K562 (cell line): ENCODE data around the gene INS. TPM values are rescaled to one million over a fixed set of nuclear protein-coding genes. Genes with fewer than 3 reads are reported as not detected.

Experiments
- ATAC-seq: fragments of 200-7000 bp; cut with Tn5 transposase; 3 replicates; pipeline ENCODE4 v1.9.1; 2020; ENCODE audit warnings: moderate library complexity
- BruUV-seq: library from RNA; stranded (reverse); fragments of 400-500 nt; replicated peaks from 2 replicates; lab custom pipeline; 2021; lab: Mats Ljungman, UMichigan
- CTCF ChIA-PET: fragments of 300-600 bp; formaldehyde crosslinking; extraction: SDS; loops from one replicate; lab custom pipeline; 2021; ENCODE audit warnings: low intra/inter-chr PET ratio; lab: Yijun Ruan, JAX
- POLR2A ChIA-PET: fragments of 300-600, 350-650 bp; sonication (Branson Sonifier 250); formaldehyde crosslinking; extraction: SDS; loops from one replicate; lab custom pipeline; 2021; ENCODE audit warnings: antibody characterized with exemption, inconsistent platforms; lab: Yijun Ruan, JAX
- DNase-seq, 4 experiments: peaks; one replicate each; pipeline versions ENCODE4 v3.0.0 to v3.0.0-alpha.2; 2011 to 2018; ENCODE audit warnings: low spot score in 3 of 4, mixed read lengths in 3 of 4; ENCODE audit errors: extremely low read depth in 1 of 4
- FAIRE-seq: peaks from 2 replicates; lab custom pipeline; 2011; peaks lifted over from hg19 to GRCh38; lab: Jason Lieb, UNC
- H2AFZ ChIP-seq: 2 replicates; pipeline ENCODE4 v1.6.0; 2011; ENCODE audit warnings: low read depth, low read length, control low read depth, inconsistent platforms
- H3K27ac ChIP-seq: fragments of 200-600 bp; 3 replicates; pipeline ENCODE4 v1.8.0; 2011; ENCODE audit warnings: low read depth, mild to moderate bottlenecking, control low read depth, inconsistent platforms, low read length, moderate library complexity, mixed read lengths; ENCODE audit errors: extremely low read depth
- H3K27me3 ChIP-seq, 2 experiments: fragments of 300-600 bp in 1 of 2; 2 replicates in 1 of 2; 3 replicates in 1 of 2; pipeline versions ENCODE4 v1.6.0 to v1.8.0; 2011; ENCODE audit warnings: inconsistent platforms in 2 of 2, low read length in 2 of 2, mild to moderate bottlenecking in 1 of 2, mixed read lengths in 1 of 2, moderate library complexity in 1 of 2; ENCODE audit not compliant: control insufficient read depth in 2 of 2, insufficient read depth in 2 of 2
- H3K36me3 ChIP-seq: fragments of 300-600 bp; 3 replicates; pipeline ENCODE4 v1.8.0; 2011; ENCODE audit warnings: mild to moderate bottlenecking, low read length, inconsistent platforms; ENCODE audit not compliant: control insufficient read depth, insufficient read depth
- H3K4me1 ChIP-seq, 2 experiments: fragments of 200-600 bp in 1 of 2; replicated peaks in 1 of 2; 2 replicates in 1 of 2; 3 replicates in 1 of 2; pipeline versions ENCODE4 v1.5.1 to v1.8.0; 2011; ENCODE audit warnings: inconsistent platforms in 2 of 2, low read length in 2 of 2, mild to moderate bottlenecking in 1 of 2, mixed read lengths in 1 of 2, moderate library complexity in 1 of 2; ENCODE audit not compliant: control insufficient read depth in 2 of 2, insufficient read depth in 2 of 2
- H3K4me2 ChIP-seq: 2 replicates; pipeline ENCODE4 v1.6.1; 2011; ENCODE audit warnings: low read length, control low read depth, inconsistent platforms, mixed read lengths; ENCODE audit not compliant: insufficient read depth
- H3K4me3 ChIP-seq: fragments of 200-600 bp; sonication (generic), shearing (Covaris generic); 2 replicates; pipeline ENCODE4 v1.5.1; 2016; ENCODE audit warnings: control low read depth, inconsistent platforms
- H3K79me2 ChIP-seq: fragments of 200-600 bp; 3 replicates; pipeline ENCODE4 v1.8.0; 2011; ENCODE audit warnings: low read length, inconsistent platforms; ENCODE audit not compliant: control insufficient read depth, insufficient read depth
- H3K9ac ChIP-seq, 2 experiments: 2 replicates each; pipeline versions ENCODE4 v1.6.0 to v1.6.1; 2011; ENCODE audit warnings: low read depth in 2 of 2, low read length in 2 of 2, control low read depth in 1 of 2, inconsistent platforms in 1 of 2, mild to moderate bottlenecking in 1 of 2, mixed read lengths in 1 of 2; ENCODE audit not compliant: insufficient read depth in 1 of 2
- H3K9me1 ChIP-seq: one replicate; pipeline ENCODE4 v1.6.0; 2011; ENCODE audit warnings: inconsistent platforms, mild to moderate bottlenecking, low read length, moderate library complexity; ENCODE audit not compliant: control insufficient read depth, insufficient read depth
- H3K9me3 ChIP-seq: replicated peaks from 2 replicates; pipeline ENCODE4 v1.5.1; 2011; ENCODE audit warnings: low read depth, low read length, inconsistent platforms; ENCODE audit not compliant: control insufficient read depth, insufficient read depth
- H4K20me1 ChIP-seq: replicated peaks from 2 replicates; pipeline ENCODE4 v1.6.1; 2011; ENCODE audit warnings: low read length, inconsistent platforms, mixed read lengths; ENCODE audit not compliant: control insufficient read depth, insufficient read depth
- BCOR ChIP-seq: fragments of 450-650 bp; IDR thresholded peaks from 2 replicates; pipeline ENCODE4 v1.6.1; 2016
- CREBBP ChIP-seq: IDR thresholded peaks from one replicate; pipeline ENCODE4 v1.6.1; 2012; ENCODE audit warnings: low read depth, mild to moderate bottlenecking, control low read depth, inconsistent platforms, low read length
- GABPB1 ChIP-seq: sonication (generic); formaldehyde crosslinking; IDR thresholded peaks from 2 replicates; pipeline ENCODE4 v1.8.0; 2022; ENCODE audit warnings: mild to moderate bottlenecking, missing genetic modification reagents
- POLR3G ChIP-seq: IDR thresholded peaks from 2 replicates; pipeline ENCODE4 v1.6.1; 2011; ENCODE audit not compliant: insufficient read length, insufficient replicate concordance; ENCODE audit errors: extremely low read depth
- RB1 ChIP-seq: fragments of 450-650 bp; IDR thresholded peaks from 2 replicates; pipeline ENCODE4 v1.6.1; 2017; ENCODE audit warnings: low read depth, mild to moderate bottlenecking
- STAG1 ChIP-seq: sonication (generic); formaldehyde crosslinking; IDR thresholded peaks from 2 replicates; pipeline ENCODE4 v1.5.0; 2020; ENCODE audit warnings: missing genetic modification reagents, borderline replicate concordance
- SUPT5H ChIP-seq: fragments of 450-650 bp; IDR thresholded peaks from 2 replicates; pipeline ENCODE4 v1.6.1; 2016
- ZC3H8 ChIP-seq: fragments of 450-650 bp; IDR thresholded peaks from 2 replicates; pipeline ENCODE4 v1.6.1; 2017
- WGBS: fragments of 100-300 bp; shearing (Covaris generic); methylation state at CpG from one replicate; pipeline ENCODE4 v1.1.6; 2016; ENCODE audit warnings: low coverage, mixed read lengths; ENCODE audit not compliant: insufficient coverage; ENCODE audit errors: missing lambda C conversion rate; 5-methylcytosine and 5-hydroxymethylcytosine counted together
- in situ Hi-C: fragments of 300-500 bp; cut with MboI; formaldehyde crosslinking; loops from 4 replicates; pipeline ENCODE4 v1.15.0; 2018; ENCODE audit warnings: inconsistent platforms, mixed read lengths
- intact Hi-C: fragments of 100-400 bp; cut with micrococcal nuclease; formaldehyde crosslinking; loops from 2 replicates; pipeline ENCODE4 v1.14.2; 2022
- polyA plus RNA-seq, 8 experiments: library from polyadenylated mRNA; depleted of rRNA in 4 of 8; stranded (reverse) in 5 of 8; unstranded in 3 of 8; fragments of >200 nt; fragmentation: Nextera tagmentation in 2 of 8; fragmentation: Illumina TruSeq in 1 of 8; extraction: Ambion mirVana in 2 of 8; extraction: Trizol in 1 of 8; gene quantifications; 2 replicates each; pipeline versions ENCODE4 v1.2.1 to v1.2.3, GENCODE V29; 2011 to 2014; ENCODE audit warnings: inconsistent platforms in 1 of 8, missing spikeins in 1 of 8
- total RNA-seq, 7 experiments: library from RNA; depleted of rRNA in 6 of 7; stranded (reverse); fragments of >200 nt in 6 of 7; fragmentation: Illumina TruSeq in 2 of 7; extraction: Trizol in 2 of 7; gene quantifications; 2 replicates each; pipeline versions ENCODE4 v1.2.1 to v1.2.3, GENCODE V29; 2011 to 2021; ENCODE audit warnings: low replicate concordance in 1 of 7
- TF ChIP-seq, protein P1 (sequence below), 2 experiments: fragments of 450-650 bp; formaldehyde crosslinking in 1 of 2; IDR thresholded peaks; 2 replicates each; pipeline versions ENCODE4 v1.4.0 to v1.6.1; 2014 to 2020; ENCODE audit warnings: mild to moderate bottlenecking in 2 of 2, borderline replicate concordance in 1 of 2, low read depth in 1 of 2
- TF ChIP-seq, protein P2 (sequence below): fragments of 250-450 bp; sonication (Bioruptor Pico); IDR thresholded peaks from 2 replicates; pipeline ENCODE4 v1.4.0; 2020; ENCODE audit warnings: mild to moderate bottlenecking, moderate library complexity

Gene INS
- total and polyA plus RNA-seq, 9 of the 15 experiments (the other 6 are each of a cell fraction or from before 2014, with no cell fraction given), result not detected

DNA sequence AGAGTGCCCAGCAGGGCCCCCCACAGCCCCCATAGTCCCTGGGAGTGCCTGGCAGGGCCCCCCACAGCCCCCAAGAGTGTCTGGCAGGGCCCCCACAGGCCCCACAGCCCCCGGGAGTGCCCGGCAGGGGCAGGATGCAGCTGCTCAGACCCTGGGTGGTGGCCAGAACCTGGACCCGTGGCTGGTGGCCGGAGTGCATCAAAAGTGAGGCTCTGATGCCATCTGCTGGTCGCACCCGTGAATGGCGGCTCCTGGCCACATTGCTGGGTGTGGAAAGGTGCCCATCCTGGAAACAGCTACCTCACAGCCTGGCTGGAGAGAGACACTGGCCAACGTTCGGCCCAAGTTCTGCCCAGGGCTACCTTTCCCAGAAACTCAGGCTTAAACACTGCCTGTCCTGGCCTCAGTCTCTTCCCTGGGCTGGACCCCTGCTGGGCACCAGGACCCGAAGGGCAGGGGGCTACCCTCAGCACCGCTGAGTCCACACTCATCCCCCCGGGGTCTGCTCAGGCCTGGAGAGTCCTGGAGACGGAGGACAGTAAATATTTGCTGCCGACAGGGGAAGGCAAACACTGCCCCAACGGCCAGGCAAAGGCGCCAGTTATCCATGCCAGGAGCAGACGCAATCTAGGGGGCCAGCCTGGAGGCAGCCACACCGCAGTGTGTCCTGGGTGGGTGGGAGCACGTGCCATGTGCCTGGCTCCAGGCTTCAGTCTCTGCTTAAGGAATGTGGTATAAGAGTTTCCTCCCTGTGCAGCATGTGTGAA is 4.4 kb downstream of the INS start:
- 9% methylated on average over 17 of the region's 19 CpGs for WGBS
- Histone ChIP-seq H3K4me3 (no peak overlapping the region), H3K9me3 (no peaks in the 10 kb centered on the region), H3K9me1 (no peaks in the 10 kb centered on the region), H3K27ac (no peak overlapping the region), H3K4me1 (peaks cover 0 to 38% of the 10 kb centered on the region in 2 experiments; a peak in 1 of 5 replicates), H4K20me1 (peaks cover 3% of the 10 kb centered on the region; the same call in 1 of the 2 replicates), H3K9ac (no peak overlapping the region), H3K27me3 (peaks cover 0 to 20% of the 10 kb centered on the region in 2 experiments; a peak in 3 of 5 replicates), H3K79me2 (no peaks in the 10 kb centered on the region), H3K4me2 (no peak overlapping the region), H3K36me3 (no peaks in the 10 kb centered on the region), H2AFZ (no peak overlapping the region)
- peak; percentile 86 for FAIRE-seq
- POLR2A ChIA-PET, result interaction anchor here (0.5 to 0.7 kb wide), 2 partner anchors 120 to 127 kb away, joined by 3 read pairs; no protein-coding TSS in a partner anchor
- intact Hi-C loops (no loop called here), in situ Hi-C loops (loop anchor here (10.0 kb wide), 2 partner anchors 302 to 462 kb away; partner anchors contain the start of genes KRTAP5-6 and LSP1)
- peak; percentile 82 for ATAC-seq
- CTCF ChIA-PET, result interaction anchor here (2.4 kb wide), 1 partner anchor 120 kb away, joined by 12 read pairs; no protein-coding TSS in a partner anchor
- peak; percentile 64 to 79 (median 78) for DNase-seq
- no TSS peak for BruUV-seq
- TF ChIP-seq GABPB1 (CRISPR knock-in tag), result peak; percentile 21; the same call in 1 of the 2 replicates
- no peak for TF ChIP-seq ZC3H8
- peak; percentile 47; the same call in 1 of the 2 replicates for TF ChIP-seq BCOR
- no peak for TF ChIP-seq CREBBP
- TF ChIP-seq RB1, result peak; percentile 59
- TF ChIP-seq, protein P1, sequence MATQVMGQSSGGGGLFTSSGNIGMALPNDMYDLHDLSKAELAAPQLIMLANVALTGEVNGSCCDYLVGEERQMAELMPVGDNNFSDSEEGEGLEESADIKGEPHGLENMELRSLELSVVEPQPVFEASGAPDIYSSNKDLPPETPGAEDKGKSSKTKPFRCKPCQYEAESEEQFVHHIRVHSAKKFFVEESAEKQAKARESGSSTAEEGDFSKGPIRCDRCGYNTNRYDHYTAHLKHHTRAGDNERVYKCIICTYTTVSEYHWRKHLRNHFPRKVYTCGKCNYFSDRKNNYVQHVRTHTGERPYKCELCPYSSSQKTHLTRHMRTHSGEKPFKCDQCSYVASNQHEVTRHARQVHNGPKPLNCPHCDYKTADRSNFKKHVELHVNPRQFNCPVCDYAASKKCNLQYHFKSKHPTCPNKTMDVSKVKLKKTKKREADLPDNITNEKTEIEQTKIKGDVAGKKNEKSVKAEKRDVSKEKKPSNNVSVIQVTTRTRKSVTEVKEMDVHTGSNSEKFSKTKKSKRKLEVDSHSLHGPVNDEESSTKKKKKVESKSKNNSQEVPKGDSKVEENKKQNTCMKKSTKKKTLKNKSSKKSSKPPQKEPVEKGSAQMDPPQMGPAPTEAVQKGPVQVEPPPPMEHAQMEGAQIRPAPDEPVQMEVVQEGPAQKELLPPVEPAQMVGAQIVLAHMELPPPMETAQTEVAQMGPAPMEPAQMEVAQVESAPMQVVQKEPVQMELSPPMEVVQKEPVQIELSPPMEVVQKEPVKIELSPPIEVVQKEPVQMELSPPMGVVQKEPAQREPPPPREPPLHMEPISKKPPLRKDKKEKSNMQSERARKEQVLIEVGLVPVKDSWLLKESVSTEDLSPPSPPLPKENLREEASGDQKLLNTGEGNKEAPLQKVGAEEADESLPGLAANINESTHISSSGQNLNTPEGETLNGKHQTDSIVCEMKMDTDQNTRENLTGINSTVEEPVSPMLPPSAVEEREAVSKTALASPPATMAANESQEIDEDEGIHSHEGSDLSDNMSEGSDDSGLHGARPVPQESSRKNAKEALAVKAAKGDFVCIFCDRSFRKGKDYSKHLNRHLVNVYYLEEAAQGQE (IDR thresholded peaks at IDR 0.05; ENCODE audit: borderline replicate concordance), result peak; percentile 39; the same call in 1 of the 2 replicates
- TF ChIP-seq, protein P1 (CRISPR knock-in tag; IDR thresholded peaks at IDR 0.05; ENCODE audit: low read depth), result no peak
- TF ChIP-seq SUPT5H, result no peak
- TF ChIP-seq, protein P2, sequence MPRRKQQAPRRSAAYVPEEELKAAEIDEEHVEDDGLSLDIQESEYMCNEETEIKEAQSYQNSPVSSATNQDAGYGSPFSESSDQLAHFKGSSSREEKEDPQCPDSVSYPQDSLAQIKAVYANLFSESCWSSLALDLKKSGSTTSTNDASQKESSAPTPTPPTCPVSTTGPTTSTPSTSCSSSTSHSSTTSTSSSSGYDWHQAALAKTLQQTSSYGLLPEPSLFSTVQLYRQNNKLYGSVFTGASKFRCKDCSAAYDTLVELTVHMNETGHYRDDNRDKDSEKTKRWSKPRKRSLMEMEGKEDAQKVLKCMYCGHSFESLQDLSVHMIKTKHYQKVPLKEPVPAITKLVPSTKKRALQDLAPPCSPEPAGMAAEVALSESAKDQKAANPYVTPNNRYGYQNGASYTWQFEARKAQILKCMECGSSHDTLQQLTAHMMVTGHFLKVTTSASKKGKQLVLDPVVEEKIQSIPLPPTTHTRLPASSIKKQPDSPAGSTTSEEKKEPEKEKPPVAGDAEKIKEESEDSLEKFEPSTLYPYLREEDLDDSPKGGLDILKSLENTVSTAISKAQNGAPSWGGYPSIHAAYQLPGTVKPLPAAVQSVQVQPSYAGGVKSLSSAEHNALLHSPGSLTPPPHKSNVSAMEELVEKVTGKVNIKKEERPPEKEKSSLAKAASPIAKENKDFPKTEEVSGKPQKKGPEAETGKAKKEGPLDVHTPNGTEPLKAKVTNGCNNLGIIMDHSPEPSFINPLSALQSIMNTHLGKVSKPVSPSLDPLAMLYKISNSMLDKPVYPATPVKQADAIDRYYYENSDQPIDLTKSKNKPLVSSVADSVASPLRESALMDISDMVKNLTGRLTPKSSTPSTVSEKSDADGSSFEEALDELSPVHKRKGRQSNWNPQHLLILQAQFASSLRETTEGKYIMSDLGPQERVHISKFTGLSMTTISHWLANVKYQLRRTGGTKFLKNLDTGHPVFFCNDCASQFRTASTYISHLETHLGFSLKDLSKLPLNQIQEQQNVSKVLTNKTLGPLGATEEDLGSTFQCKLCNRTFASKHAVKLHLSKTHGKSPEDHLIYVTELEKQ (CRISPR knock-in tag), result no peak
- TF ChIP-seq POLR3G, result no peak
- TF ChIP-seq STAG1 (CRISPR knock-in tag), result peak; percentile 54; the same call in 1 of the 2 replicates
